Trophoblast cell (in vitro differentiated cells and primary cell): ENCODE measurements around the gene CCNDBP1.

ENCODE experiments used
- DNase-seq, 2 donors: peaks; one replicate each; pipeline ENCODE4 v3.0.0-alpha.2; 2016
- H2AFZ ChIP-seq: 2 replicates; pipeline ENCODE4 v1.6.1; 2013; ENCODE audit warnings: low read length, moderate library complexity, mild to moderate bottlenecking; ENCODE audit not compliant: insufficient read depth, poor library complexity
- H2AK5ac ChIP-seq: 2 replicates; pipeline ENCODE4 v1.6.1; 2013; ENCODE audit warnings: mild to moderate bottlenecking, low read length
- H2BK120ac ChIP-seq: 2 replicates; pipeline ENCODE4 v1.6.1; 2013; ENCODE audit warnings: low read length, mild to moderate bottlenecking, moderate library complexity; ENCODE audit not compliant: insufficient read depth, poor library complexity
- H2BK12ac ChIP-seq: 2 replicates; pipeline ENCODE4 v1.6.1; 2013; ENCODE audit warnings: mild to moderate bottlenecking, low read length, moderate library complexity
- H2BK5ac ChIP-seq: 2 replicates; pipeline ENCODE4 v1.6.1; 2013; ENCODE audit warnings: low read length, low read depth, moderate library complexity, mild to moderate bottlenecking; ENCODE audit not compliant: poor library complexity
- H3K14ac ChIP-seq: 2 replicates; pipeline ENCODE4 v1.6.1; 2013; ENCODE audit warnings: mild to moderate bottlenecking, low read length
- H3K18ac ChIP-seq: 2 replicates; pipeline ENCODE4 v1.6.1; 2013; ENCODE audit warnings: mild to moderate bottlenecking, low read length
- H3K23ac ChIP-seq: 2 replicates; pipeline ENCODE4 v1.6.1; 2013; ENCODE audit warnings: low read length
- H3K27ac ChIP-seq: 2 replicates; pipeline ENCODE4 v1.5.1; 2013; ENCODE audit warnings: low read depth, mild to moderate bottlenecking, inconsistent platforms, low read length, moderate library complexity
- H3K27me3 ChIP-seq: 2 replicates; pipeline ENCODE4 v1.6.1; 2013; ENCODE audit warnings: inconsistent platforms, mild to moderate bottlenecking, low read length, moderate library complexity; ENCODE audit not compliant: insufficient read depth
- H3K36me3 ChIP-seq, 2 experiments: 1 replicate in 1 of 2; 2 replicates in 1 of 2; pipeline ENCODE4 v1.6.1; 2013; ENCODE audit warnings: low read length in 2 of 2, mild to moderate bottlenecking in 2 of 2, moderate library complexity in 1 of 2; ENCODE audit not compliant: insufficient read depth in 2 of 2, control insufficient read depth in 1 of 2
- H3K4ac ChIP-seq: 2 replicates; pipeline ENCODE4 v1.6.1; 2013; ENCODE audit warnings: low read depth, mild to moderate bottlenecking, low read length, moderate library complexity
- H3K4me1 ChIP-seq, 2 experiments: 1 replicate in 1 of 2; 2 replicates in 1 of 2; pipeline ENCODE4 v1.6.1; 2013; ENCODE audit warnings: low read length in 2 of 2, mild to moderate bottlenecking in 2 of 2, moderate library complexity in 1 of 2; ENCODE audit not compliant: insufficient read depth in 2 of 2, control insufficient read depth in 1 of 2
- H3K4me2 ChIP-seq: 2 replicates; pipeline ENCODE4 v1.6.1; 2013; ENCODE audit warnings: inconsistent platforms, mild to moderate bottlenecking, low read length, moderate library complexity
- H3K4me3 ChIP-seq: 2 replicates; pipeline ENCODE4 v1.5.1; 2013; ENCODE audit warnings: mild to moderate bottlenecking, low read depth, low read length, inconsistent platforms
- H3K79me1 ChIP-seq: one replicate; pipeline ENCODE4 v1.6.1; 2013; ENCODE audit warnings: low read length
- H3K79me2 ChIP-seq: 2 replicates; pipeline ENCODE4 v1.6.1; 2013; ENCODE audit warnings: low read length, mild to moderate bottlenecking; ENCODE audit not compliant: control insufficient read depth, insufficient read depth, poor library complexity
- H3K9ac ChIP-seq: 2 replicates; pipeline ENCODE4 v1.6.1; 2013; ENCODE audit warnings: mild to moderate bottlenecking, low read length
- H3K9me3 ChIP-seq: 2 replicates; pipeline ENCODE4 v1.6.1; 2013; ENCODE audit warnings: low read depth, mild to moderate bottlenecking, control low read depth, inconsistent platforms, low read length; ENCODE audit not compliant: insufficient read depth
- H4K12ac ChIP-seq: 2 replicates; pipeline ENCODE4 v1.6.1; 2013; ENCODE audit warnings: low read depth, mild to moderate bottlenecking, low read length, moderate library complexity
- H4K8ac ChIP-seq: 2 replicates; pipeline ENCODE4 v1.6.1; 2013; ENCODE audit warnings: low read depth, mild to moderate bottlenecking, low read length, moderate library complexity
- H4K91ac ChIP-seq: one replicate; pipeline ENCODE4 v1.6.1; 2013; ENCODE audit warnings: low read depth, mild to moderate bottlenecking, low read length, moderate library complexity
- WGBS: extraction: QIAGEN DNeasy Blood & Tissue Kit; methylation state at CpG from one replicate; pipeline ENCODE4 v1.1.7; 2013; ENCODE audit warnings: missing lambda C conversion rate; ENCODE audit not compliant: insufficient read length, insufficient coverage; ENCODE audit errors: extremely low coverage; 5-methylcytosine and 5-hydroxymethylcytosine counted together

The CCNDBP1 gene

GRCh38 chr15:43198992-43199391 is 13.8 kb downstream of the CCNDBP1 start:
- Histone ChIP-seq H2AK5ac (no peak overlapping the region), H4K8ac (no peak overlapping the region), H3K9ac (no peak overlapping the region), H3K36me3 (peaks cover 4 to 8% of the 10 kb centered on the region in 2 experiments), H3K79me1 (no peaks in the 10 kb centered on the region), H3K4me2 (no peak overlapping the region), H3K27me3 (no peaks in the 10 kb centered on the region), H3K18ac (no peak overlapping the region), H3K4me3 (no peak overlapping the region), H2BK12ac (no peak overlapping the region), H3K79me2 (no peaks in the 10 kb centered on the region), H2BK120ac (no peak overlapping the region), H3K4ac (no peak overlapping the region), H2AFZ (no peak overlapping the region), H3K9me3 (no peaks in the 10 kb centered on the region), H3K27ac (no peak overlapping the region), H3K23ac (no peak overlapping the region), H3K14ac (no peak overlapping the region), H4K91ac (no peak overlapping the region), H3K4me1 (no peaks in the 10 kb centered on the region), H4K12ac (no peak overlapping the region), H2BK5ac (no peak overlapping the region)
- WGBS, result no CpG with 5 or more reads among the region's 3 CpGs
- DNase-seq, result no peak

GRCh38 chr15:43199945-43200488 is 14.8 kb downstream of the CCNDBP1 start:
- Histone ChIP-seq H3K14ac (no peak overlapping the region), H3K27me3 (no peaks in the 10 kb centered on the region), H3K9ac (no peak overlapping the region), H3K9me3 (no peaks in the 10 kb centered on the region), H3K4me3 (no peak overlapping the region), H2AFZ (no peak overlapping the region), H3K27ac (no peak overlapping the region), H3K79me2 (no peaks in the 10 kb centered on the region), H2BK5ac (no peak overlapping the region), H3K4me2 (no peak overlapping the region), H3K36me3 (peaks cover 4 to 7% of the 10 kb centered on the region in 2 experiments), H4K12ac (no peak overlapping the region), H4K91ac (no peak overlapping the region), H3K4ac (no peak overlapping the region), H3K79me1 (no peaks in the 10 kb centered on the region), H3K4me1 (no peaks in the 10 kb centered on the region), H3K18ac (no peak overlapping the region), H2BK120ac (no peak overlapping the region), H3K23ac (no peak overlapping the region), H4K8ac (no peak overlapping the region), H2BK12ac (no peak overlapping the region), H2AK5ac (no peak overlapping the region)
- no CpG with 5 or more reads among the region's 3 CpGs for WGBS
- DNase-seq, result no peak

DNA sequence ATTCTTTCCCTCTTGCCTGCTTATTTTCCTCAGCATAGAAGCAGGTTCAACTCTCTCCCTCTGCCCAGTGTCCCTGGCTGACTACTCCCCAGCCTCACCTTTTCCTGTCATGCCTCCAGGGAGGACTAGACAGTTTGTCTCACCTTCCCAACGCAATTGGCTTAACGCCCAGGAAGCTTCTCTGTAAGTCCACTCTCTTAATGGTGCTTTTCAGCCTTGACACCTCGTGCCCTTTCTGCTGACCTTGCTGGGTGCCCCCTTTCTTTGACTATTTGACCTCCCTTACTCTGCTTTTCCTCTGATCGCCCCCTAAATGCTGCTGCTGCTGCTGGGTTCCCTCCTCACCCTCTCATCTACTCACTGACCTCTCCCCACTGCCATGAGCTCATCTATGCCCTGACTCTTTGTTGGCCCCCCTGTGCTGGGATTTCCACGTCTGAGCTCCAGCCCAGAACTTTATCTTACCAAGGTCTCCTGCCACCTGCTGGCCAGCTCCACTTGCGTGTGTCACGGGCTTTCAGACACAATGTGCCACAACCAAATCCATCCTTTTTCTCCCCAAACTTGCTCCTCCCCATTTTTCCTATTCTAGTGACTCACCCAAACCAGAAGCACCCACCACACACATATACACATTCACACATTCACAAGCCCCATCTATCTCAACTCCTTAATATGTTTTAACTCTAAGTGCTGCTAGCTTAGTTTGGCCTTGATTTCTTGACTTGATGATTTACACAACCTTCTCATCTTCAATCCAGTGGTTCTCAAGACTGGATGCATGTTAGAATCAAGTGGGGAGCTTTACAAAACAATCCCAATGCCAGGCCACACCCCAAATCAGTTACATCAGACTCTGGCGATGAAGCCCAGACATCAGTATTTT is 19.1 kb downstream of the CCNDBP1 start:
- Histone ChIP-seq H3K36me3 (no peaks in the 10 kb centered on the region), H3K18ac (no peak overlapping the region), H4K8ac (no peak overlapping the region), H2BK120ac (no peak overlapping the region), H3K4me3 (no peak overlapping the region), H3K27ac (no peak overlapping the region), H4K12ac (no peak overlapping the region), H3K9me3 (no peaks in the 10 kb centered on the region), H3K4ac (no peak overlapping the region), H3K4me2 (no peak overlapping the region), H2BK12ac (no peak overlapping the region), H3K23ac (no peak overlapping the region), H3K79me2 (no peaks in the 10 kb centered on the region), H2AFZ (no peak overlapping the region), H3K9ac (no peak overlapping the region), H3K14ac (no peak overlapping the region), H4K91ac (no peak overlapping the region), H3K79me1 (no peaks in the 10 kb centered on the region), H3K4me1 (no peaks in the 10 kb centered on the region), H3K27me3 (no peaks in the 10 kb centered on the region), H2AK5ac (no peak overlapping the region), H2BK5ac (no peak overlapping the region)
- no CpG with 5 or more reads among the region's 8 CpGs for WGBS
- peak; percentile 36 to 66 for DNase-seq

DNA sequence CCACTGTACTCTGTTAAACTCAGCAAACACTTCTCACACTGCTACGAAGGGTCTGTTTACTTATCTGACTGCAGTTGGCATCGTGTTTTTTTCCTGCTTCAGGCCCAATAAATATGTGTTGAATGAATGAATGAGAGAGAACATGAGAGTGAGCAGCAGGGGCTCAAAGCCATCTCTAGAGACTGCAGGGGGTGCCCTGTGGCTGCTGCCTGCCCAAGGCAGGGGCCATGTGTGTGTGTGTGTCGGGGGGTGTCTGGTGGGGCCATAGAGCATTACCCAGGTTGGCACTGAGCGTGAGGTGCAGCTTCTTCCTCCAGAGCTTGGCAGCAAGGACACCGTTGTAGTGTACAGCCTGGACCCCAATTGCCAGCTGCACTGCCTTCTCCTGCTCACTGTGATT is 20.9 kb downstream of the CCNDBP1 start:
- no peak for DNase-seq
- Histone ChIP-seq H4K91ac (no peak overlapping the region), H4K12ac (no peak overlapping the region), H2BK120ac (no peak overlapping the region), H3K79me2 (no peaks in the 10 kb centered on the region), H3K9ac (no peak overlapping the region), H2BK12ac (no peak overlapping the region), H3K79me1 (no peaks in the 10 kb centered on the region), H3K36me3 (no peaks in the 10 kb centered on the region), H2AK5ac (no peak overlapping the region), H3K27ac (no peak overlapping the region), H3K18ac (no peak overlapping the region), H3K4me1 (no peaks in the 10 kb centered on the region), H3K14ac (no peak overlapping the region), H2BK5ac (no peak overlapping the region), H3K9me3 (no peaks in the 10 kb centered on the region), H3K4me2 (no peak overlapping the region), H3K4me3 (no peak overlapping the region), H2AFZ (no peak overlapping the region), H3K4ac (no peak overlapping the region), H3K27me3 (no peaks in the 10 kb centered on the region), H3K23ac (no peak overlapping the region), H4K8ac (no peak overlapping the region)
- WGBS, result no CpG with 5 or more reads among the region's 5 CpGs
